Colonic mucosa (tissue), 4 donors: ENCODE results near the gene MCRIP2. TPM values are rescaled to one million over a fixed set of nuclear protein-coding genes. Genes with fewer than 3 reads are reported as not detected.
A peak's percentile ranks its signal among the peaks of the same experiment; 100 is the strongest.

Experiments
- DNase-seq: peaks from one replicate; pipeline ENCODE4 v3.0.0-alpha.2; 2020
- H3K27ac ChIP-seq: fragments of 200-600 bp; one replicate; pipeline ENCODE4 v1.8.0; 2021
- H3K27me3 ChIP-seq: fragments of 200-600 bp; one replicate; pipeline ENCODE4 v1.8.0; 2021
- H3K36me3 ChIP-seq: fragments of 200-600 bp; one replicate; pipeline ENCODE4 v1.8.0; 2021
- H3K4me1 ChIP-seq: fragments of 200-600 bp; one replicate; pipeline ENCODE4 v1.8.0; 2021; ENCODE audit warnings: mild to moderate bottlenecking
- H3K4me3 ChIP-seq: fragments of 200-600 bp; one replicate; pipeline ENCODE4 v1.8.0; 2021
- H3K9ac ChIP-seq, 2 donors: one replicate each; pipeline ENCODE4 v1.7.0; 2013; ENCODE audit warnings: control low read depth in 2 of 2, low read depth in 2 of 2, low read length in 2 of 2
- H3K9me3 ChIP-seq: fragments of 200-600 bp; one replicate; pipeline ENCODE4 v1.8.0; 2021
- intact Hi-C: fragments of 100-400 bp; cut with DNase I; formaldehyde crosslinking; loops from one replicate; pipeline ENCODE4 v1.14.1; 2022
- total RNA-seq, 2 donors: library from RNA; stranded (reverse); fragmentation: NEBNext Ultra II Directional in 1 of 2; extraction: Animal tissue kit (Norgen Biotek cat#: 25700) in 1 of 2; gene quantifications; one replicate each; pipeline ENCODE4 v1.2.1, GENCODE V29; 2021
- TF ChIP-seq, protein P1 (sequence below): fragments of 200-600 bp; IDR thresholded peaks from one replicate; pipeline ENCODE4 v1.8.0; 2022; ENCODE audit warnings: antibody characterized with exemption, mild to moderate bottlenecking
- donor health status: healthy.
- donor health status: DM: no; HTN: no; CAD: no.
- donor health status: DM: no; HTN: no; CAD: no.

MCRIP2 gene
- total RNA-seq, 2 donors from 2014 or later, result 132 to 158 TPM

GRCh38 chr16:662597-662996, 21.0 kb downstream of the MCRIP2 start:
- TF ChIP-seq, protein P1, sequence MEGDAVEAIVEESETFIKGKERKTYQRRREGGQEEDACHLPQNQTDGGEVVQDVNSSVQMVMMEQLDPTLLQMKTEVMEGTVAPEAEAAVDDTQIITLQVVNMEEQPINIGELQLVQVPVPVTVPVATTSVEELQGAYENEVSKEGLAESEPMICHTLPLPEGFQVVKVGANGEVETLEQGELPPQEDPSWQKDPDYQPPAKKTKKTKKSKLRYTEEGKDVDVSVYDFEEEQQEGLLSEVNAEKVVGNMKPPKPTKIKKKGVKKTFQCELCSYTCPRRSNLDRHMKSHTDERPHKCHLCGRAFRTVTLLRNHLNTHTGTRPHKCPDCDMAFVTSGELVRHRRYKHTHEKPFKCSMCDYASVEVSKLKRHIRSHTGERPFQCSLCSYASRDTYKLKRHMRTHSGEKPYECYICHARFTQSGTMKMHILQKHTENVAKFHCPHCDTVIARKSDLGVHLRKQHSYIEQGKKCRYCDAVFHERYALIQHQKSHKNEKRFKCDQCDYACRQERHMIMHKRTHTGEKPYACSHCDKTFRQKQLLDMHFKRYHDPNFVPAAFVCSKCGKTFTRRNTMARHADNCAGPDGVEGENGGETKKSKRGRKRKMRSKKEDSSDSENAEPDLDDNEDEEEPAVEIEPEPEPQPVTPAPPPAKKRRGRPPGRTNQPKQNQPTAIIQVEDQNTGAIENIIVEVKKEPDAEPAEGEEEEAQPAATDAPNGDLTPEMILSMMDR, result no peak
- H3K4me3 ChIP-seq, result no peak overlapping the region
- H3K4me1 ChIP-seq, result peaks cover 11% of the 10 kb centered on the region
- H3K36me3 ChIP-seq, result no peaks in the 10 kb centered on the region
- no peaks in the 10 kb centered on the region for H3K9me3 ChIP-seq
- no peaks in the 10 kb centered on the region for H3K27me3 ChIP-seq
- no peak overlapping the region for H3K27ac ChIP-seq
- H3K9ac ChIP-seq, result no peak overlapping the region
- DNase-seq, result no peak
- intact Hi-C loops, result no loop called here

- Histone ChIP-seq H3K4me1 (peaks cover 6% of the 10 kb centered on the region), H3K36me3 (peaks cover 8% of the 10 kb centered on the region), H3K9me3 (no peaks in the 10 kb centered on the region), H3K9ac (peak overlapping the region in 1 of 2 donors; percentile 35), H3K27ac (no peak overlapping the region), H3K27me3 (no peaks in the 10 kb centered on the region), H3K4me3 (no peak overlapping the region)
- TF ChIP-seq, protein P1, result no peak
- intact Hi-C loops, result no loop called here
- no peak for DNase-seq
These were observed 24.9 kb downstream of the MCRIP2 start for GRCh38 chr16:666572-666971.

GRCh38 chr16:667113-667779, 25.6 kb downstream of the MCRIP2 start:
- TF ChIP-seq, protein P1, result no peak
- Histone ChIP-seq H3K9ac (peak overlapping the region; percentile 46 to 93), H3K4me1 (peaks cover 6% of the 10 kb centered on the region), H3K36me3 (peaks cover 13% of the 10 kb centered on the region), H3K27ac (no peak overlapping the region), H3K4me3 (no peak overlapping the region), H3K9me3 (no peaks in the 10 kb centered on the region), H3K27me3 (no peaks in the 10 kb centered on the region)
- intact Hi-C loops, result no loop called here
- no peak for DNase-seq

- TF ChIP-seq, protein P1, result peak; percentile 88
- intact Hi-C loops, result no loop called here
- peak within 1 kb of the TSS; percentile 91 to 93 for H3K9ac ChIP-seq
- peak within 1 kb of the TSS; percentile 75 for H3K27ac ChIP-seq
- peaks cover 6% of the 10 kb centered on the region for H3K4me1 ChIP-seq
- peak within 1 kb of the TSS; percentile 99 for H3K4me3 ChIP-seq
- peak; percentile 93 for DNase-seq
- H3K27me3 ChIP-seq, result no peaks in the 10 kb centered on the region
- H3K9me3 ChIP-seq, result no peaks in the 10 kb centered on the region
- H3K36me3 ChIP-seq, result peaks cover 20% of the 10 kb centered on the region
These were observed 26.3 kb downstream of the MCRIP2 start, which contains the start of gene RHOT2 for GRCh38 chr16:667780-668518. TSS of gene RHOT2 (plus strand) at chr16:668132. CDS start at chr16:668200, 68 bp downstream.

GRCh38 chr16:668519-669171, 27.0 kb downstream of the MCRIP2 start:
- no peaks in the 10 kb centered on the region for H3K9me3 ChIP-seq
- H3K4me1 ChIP-seq, result peaks cover 6% of the 10 kb centered on the region
- peak overlapping the region; percentile 75 for H3K27ac ChIP-seq
- H3K9ac ChIP-seq, result peak overlapping the region; percentile 91 to 93
- TF ChIP-seq, protein P1, result no peak
- peak overlapping the region; percentile 99 for H3K4me3 ChIP-seq
- peaks cover 23% of the 10 kb centered on the region for H3K36me3 ChIP-seq
- intact Hi-C loops, result no loop called here
- no peak for DNase-seq
- H3K27me3 ChIP-seq, result no peaks in the 10 kb centered on the region
